SU-DHL-6 (cell line): ENCODE data around the gene TRIM49C.
"Not testable (repeated sequence)": the region's sequence is repeated elsewhere in the genome, so short reads cannot be mapped to it uniquely, and the experiment has no call there.

Experiments
- H2AFZ ChIP-seq: fragments of 200-600 bp; sonication (generic); 2 replicates; pipeline ENCODE4 v1.6.1; 2014; ENCODE audit warnings: low read depth, mild to moderate bottlenecking, moderate library complexity, mixed read lengths, antibody characterized with exemption, low read length; ENCODE audit not compliant: severe bottlenecking
- H3F3A ChIP-seq: fragments of 200-600 bp; shearing (Covaris generic); 2 replicates; pipeline ENCODE4 v1.6.0; 2016; ENCODE audit warnings: antibody characterized with exemption, mild to moderate bottlenecking; ENCODE audit not compliant: insufficient read depth
- H3K27ac ChIP-seq: fragments of 200-600 bp; sonication (generic); 2 replicates; pipeline ENCODE4 v1.5.1; 2016; ENCODE audit warnings: low read depth, mild to moderate bottlenecking, low read length, moderate library complexity, mixed read lengths
- H3K27me3 ChIP-seq: fragments of 200-600 bp; sonication (generic), shearing (Covaris generic); 2 replicates; pipeline ENCODE4 v1.6.0; 2014; ENCODE audit warnings: mild to moderate bottlenecking, low read length
- H3K36me3 ChIP-seq: fragments of 200-600 bp; sonication (generic); 2 replicates; pipeline ENCODE4 v1.6.1; 2014; ENCODE audit warnings: mild to moderate bottlenecking, low read length, mixed read lengths
- H3K4me2 ChIP-seq: fragments of 300-600, 200-600 bp; shearing (Covaris generic), sonication (generic); 2 replicates; pipeline ENCODE4 v1.6.0; 2014; ENCODE audit warnings: low read length, low read depth, mild to moderate bottlenecking; ENCODE audit not compliant: poor library complexity, severe bottlenecking
- H3K4me3 ChIP-seq: fragments of 200-600 bp; sonication (generic); 2 replicates; pipeline ENCODE4 v1.5.1; 2014; ENCODE audit warnings: antibody characterized with exemption, low read length, mild to moderate bottlenecking, mixed read lengths; ENCODE audit not compliant: insufficient read depth, poor library complexity, severe bottlenecking
- H3K79me2 ChIP-seq: fragments of 200-600 bp; sonication (generic); 2 replicates; pipeline ENCODE4 v1.6.1; 2014; ENCODE audit warnings: mild to moderate bottlenecking, low read length, moderate library complexity; ENCODE audit not compliant: insufficient read depth
- H3K9ac ChIP-seq: fragments of 200-600 bp; sonication (generic); 2 replicates; pipeline ENCODE4 v1.7.0; 2014; ENCODE audit warnings: mild to moderate bottlenecking, low read length
- H3K9me2 ChIP-seq: fragments of 200-600 bp; sonication (generic); replicated peaks from 2 replicates; pipeline ENCODE4 v1.6.1; 2014; ENCODE audit warnings: low read length; ENCODE audit not compliant: insufficient read depth
- H3K9me3 ChIP-seq: fragments of 200-600 bp; sonication (generic); 2 replicates; pipeline ENCODE4 v1.6.1; 2014; ENCODE audit warnings: low read length, mixed read lengths; ENCODE audit not compliant: insufficient read depth
- H4K20me1 ChIP-seq: fragments of 200-600 bp; sonication (generic); 2 replicates; pipeline ENCODE4 v1.6.1; 2014; ENCODE audit warnings: low read depth, mild to moderate bottlenecking, antibody characterized with exemption, low read length, moderate library complexity, mixed read lengths

The TRIM49C gene

DNA sequence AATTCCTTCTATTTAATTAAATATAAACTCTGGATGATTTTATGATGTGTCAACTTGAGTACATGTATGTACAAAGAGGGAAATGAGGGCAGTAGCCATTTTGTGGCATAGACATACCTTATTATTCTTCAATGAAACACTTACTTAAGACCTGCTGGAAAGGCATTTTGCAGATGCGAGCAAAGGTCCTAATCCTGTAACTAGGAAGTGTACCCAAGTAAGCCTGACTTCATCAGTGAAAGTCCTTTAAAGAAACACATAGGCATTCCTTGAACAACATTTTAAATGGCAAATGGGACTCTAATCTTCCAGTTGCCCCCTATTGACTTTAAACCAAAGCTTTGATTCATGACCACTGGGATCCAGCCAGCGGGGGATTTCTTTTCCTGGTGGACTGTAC is at the start of gene TRIM49C:
TSS of gene TRIM49C (plus strand) at position 301 of the 400 bp plus-strand sequence. CDS start 4,106 bp downstream, outside the sequence.
- not testable (repeated sequence) for H3K27me3 ChIP-seq, H2AFZ ChIP-seq, H3K9me2 ChIP-seq

DNA sequence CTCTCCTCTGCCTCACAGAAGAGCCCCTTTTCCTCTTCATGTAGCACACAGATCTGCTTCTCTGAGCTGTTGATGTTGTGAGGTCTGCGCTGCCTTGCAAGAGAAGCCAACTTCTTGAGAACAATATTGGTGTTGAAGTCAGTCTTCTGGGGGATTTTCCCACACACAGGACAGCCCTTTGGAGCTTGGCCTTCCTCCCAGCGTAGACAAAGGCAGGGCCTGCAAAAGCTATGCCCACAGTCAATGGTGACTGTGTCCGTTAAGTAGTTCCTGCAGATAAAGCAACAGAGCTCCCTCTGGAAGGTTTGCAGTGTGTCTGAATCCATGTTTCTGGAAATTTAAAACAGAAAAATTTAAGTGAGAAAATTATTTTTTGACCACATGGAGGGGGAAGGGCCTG is 6.7 kb upstream of the TRIM49C start:
- not testable (repeated sequence) for H3F3A ChIP-seq, H3K79me2 ChIP-seq, H3K4me2 ChIP-seq, H3K27ac ChIP-seq, H3K27me3 ChIP-seq, H3K36me3 ChIP-seq, H2AFZ ChIP-seq, H3K9me2 ChIP-seq, H3K9ac ChIP-seq, H4K20me1 ChIP-seq, H3K4me3 ChIP-seq, H3K9me3 ChIP-seq

More for the DNA sequence above, at the start of gene TRIM49C:
- H3F3A ChIP-seq, H3K4me3 ChIP-seq, H3K9ac ChIP-seq, H3K4me2 ChIP-seq, H3K36me3 ChIP-seq, H3K27ac ChIP-seq, H4K20me1 ChIP-seq, H3K79me2 ChIP-seq, H3K9me3 ChIP-seq: not testable (repeated sequence)

- not testable (repeated sequence) for H3K9me3 ChIP-seq, H4K20me1 ChIP-seq, H3K27me3 ChIP-seq, H3K4me2 ChIP-seq, H3K36me3 ChIP-seq, H3K9ac ChIP-seq, H2AFZ ChIP-seq, H3F3A ChIP-seq, H3K9me2 ChIP-seq, H3K79me2 ChIP-seq, H3K27ac ChIP-seq, H3K4me3 ChIP-seq
Measured at GRCh38 chr11:90051591-90052209, 20.8 kb downstream of the TRIM49C start.

- not testable (repeated sequence) for H3K4me2 ChIP-seq
Measured at GRCh38 chr11:90052311-90052710, 21.4 kb downstream of the TRIM49C start.

DNA sequence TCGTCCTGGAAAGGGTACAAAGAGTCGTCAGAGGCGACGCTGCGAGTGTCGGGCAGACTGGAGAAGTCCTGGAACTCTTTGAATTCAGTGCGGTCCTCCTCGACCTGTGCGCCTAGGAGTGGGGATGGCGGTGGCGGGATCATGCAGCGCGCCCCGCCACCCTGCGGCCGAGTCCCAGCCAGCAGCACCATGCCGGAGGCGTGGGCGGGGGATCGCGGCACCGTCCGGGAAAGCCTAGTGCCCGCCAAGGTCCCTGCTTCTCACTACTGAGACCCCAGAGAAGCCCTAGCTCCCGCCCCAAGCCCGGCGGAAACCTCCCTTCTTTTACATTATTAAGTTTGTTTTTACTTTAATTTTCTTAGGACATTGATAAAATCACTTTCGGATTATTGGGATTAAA is 22.6 kb downstream of the TRIM49C start:
- not testable (repeated sequence) for H3K9me3 ChIP-seq, H2AFZ ChIP-seq, H3K9ac ChIP-seq, H3K9me2 ChIP-seq, H3K4me3 ChIP-seq, H4K20me1 ChIP-seq, H3K36me3 ChIP-seq, H3K27me3 ChIP-seq, H3F3A ChIP-seq, H3K79me2 ChIP-seq, H3K4me2 ChIP-seq, H3K27ac ChIP-seq

More at GRCh38 chr11:90052311-90052710, 21.4 kb downstream of the TRIM49C start:
- not testable (repeated sequence) for H3K27me3 ChIP-seq, H3K36me3 ChIP-seq, H3K27ac ChIP-seq, H3K79me2 ChIP-seq, H3K9me3 ChIP-seq, H3F3A ChIP-seq, H3K4me3 ChIP-seq, H3K9me2 ChIP-seq, H4K20me1 ChIP-seq, H2AFZ ChIP-seq, H3K9ac ChIP-seq

GRCh38 chr11:90085650-90086049 is 54.7 kb downstream of the TRIM49C start, which contains the start of gene UBTFL1:
Gene UBTFL1, plus strand, starts transcription at chr11:90085950. Its CDS starts 0 bp downstream, at chr11:90085950.
- H4K20me1 ChIP-seq, H2AFZ ChIP-seq, H3K9me3 ChIP-seq, H3K4me3 ChIP-seq, H3K27ac ChIP-seq, H3K36me3 ChIP-seq, H3K27me3 ChIP-seq, H3K4me2 ChIP-seq, H3F3A ChIP-seq, H3K9me2 ChIP-seq, H3K79me2 ChIP-seq, H3K9ac ChIP-seq: not testable (repeated sequence)

DNA sequence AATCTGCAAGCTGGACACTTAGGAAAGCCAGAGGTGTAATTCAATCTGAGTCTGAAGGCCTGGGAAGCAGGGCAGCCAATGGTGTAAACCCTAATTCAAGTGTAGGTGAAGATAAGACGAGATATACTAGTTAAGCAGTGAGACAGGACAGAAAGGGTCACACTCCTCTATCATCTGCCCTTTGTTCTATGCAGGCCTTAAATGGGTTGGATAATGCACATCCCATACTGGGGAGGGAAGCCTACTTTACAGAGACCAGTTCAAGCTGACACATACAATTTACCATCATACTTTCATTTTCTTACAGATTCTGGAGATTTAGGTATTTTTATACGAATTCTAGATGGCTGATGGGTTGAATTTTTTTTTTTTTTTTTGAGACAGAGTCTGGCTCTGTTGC is 57.8 kb downstream of the TRIM49C start:
- not testable (repeated sequence) for H3K9me2 ChIP-seq, H2AFZ ChIP-seq, H3F3A ChIP-seq, H3K36me3 ChIP-seq, H3K27ac ChIP-seq, H3K9ac ChIP-seq, H3K4me2 ChIP-seq, H3K27me3 ChIP-seq, H3K4me3 ChIP-seq, H4K20me1 ChIP-seq, H3K79me2 ChIP-seq, H3K9me3 ChIP-seq
